NCI-H748 (cell line): Measurements from ENCODE around the gene CFAP300.

Experiments
- DNase-seq: peaks from one replicate; lab custom pipeline; 2025; ENCODE audit not compliant: unreplicated experiment; lab: John Stamatoyannopoulos, UW

The CFAP300 gene

GRCh38 chr11:102119997-102120396 is 72.8 kb downstream of the CFAP300 start:
- no peak for DNase-seq

- no peak for DNase-seq
Measured at GRCh38 chr11:102120437-102120973, 73.3 kb downstream of the CFAP300 start.

GRCh38 chr11:102121329-102121728 is 74.1 kb downstream of the CFAP300 start:
- no peak for DNase-seq
